GM12878 (cell line): Measurements from ENCODE around the gene COPS3.

Experiments used
- CTCF ChIP-seq, 3 experiments: IDR thresholded peaks in 2 of 3; conservative IDR thresholded peaks in 1 of 3; 2 replicates each; pipeline ENCODE4 v1.5.1; 2011; ENCODE audit warnings: low read depth in 3 of 3, low read length in 3 of 3, mild to moderate bottlenecking in 3 of 3, control low read depth in 2 of 3, moderate library complexity in 2 of 3, inconsistent platforms in 1 of 3, mixed read lengths in 1 of 3; ENCODE audit not compliant: control insufficient read depth in 2 of 3, insufficient read depth in 1 of 3; ENCODE audit errors: extremely low read depth in 1 of 3
- EGR1 ChIP-seq, 2 experiments: IDR thresholded peaks; 1 replicate in 1 of 2; 2 replicates in 1 of 2; pipeline ENCODE4 v1.6.1; 2011 to 2012; ENCODE audit warnings: low read depth in 2 of 2, low read length in 2 of 2, borderline replicate concordance in 1 of 2, mild to moderate bottlenecking in 1 of 2, moderate library complexity in 1 of 2
- JUNB ChIP-seq: IDR thresholded peaks from 2 replicates; pipeline ENCODE4 v1.6.1; 2016; ENCODE audit warnings: antibody characterized with exemption, mild to moderate bottlenecking
- USF2 ChIP-seq: IDR thresholded peaks from 2 replicates; pipeline ENCODE4 v1.6.1; 2011; ENCODE audit warnings: low read depth, low read length, improper control_type of control experiment, borderline replicate concordance

GRCh38 chr17:17201907-17202306 is 79.1 kb downstream of the COPS3 start:
- TF ChIP-seq JUNB: no peak
- no peak for TF ChIP-seq USF2
- TF ChIP-seq CTCF (IDR thresholded peaks at IDR 0.05 in 2 of 3, conservative IDR thresholded peaks at IDR 0.05 in 1 of 3; ENCODE audit: control insufficient read depth in 2 of 3, extremely low read depth in 1 of 3, insufficient read depth in 1 of 3, low read depth in 3 of 3, low read length in 3 of 3): no peak
- TF ChIP-seq EGR1 (IDR thresholded peaks at IDR 0.05; ENCODE audit: borderline replicate concordance in 1 of 2, low read depth in 2 of 2, low read length in 2 of 2): no peak
